Breast epithelium (tissue), 4 donors: Measurements from ENCODE around the gene SEZ6L. TPM values are rescaled to one million over a fixed set of nuclear protein-coding genes. Genes with fewer than 3 reads are reported as not detected.

ENCODE experiments used
- DNase-seq, 2 donors: peaks; one replicate each; pipeline ENCODE4 v3.0.0-alpha.2; 2019; ENCODE audit warnings: low spot score in 2 of 2
- H3K27ac ChIP-seq, 2 donors: fragments of 200-600 bp; sonication (generic) in 1 of 2; one replicate each; pipeline ENCODE4 v1.5.1; 2016 to 2019; ENCODE audit warnings: mild to moderate bottlenecking in 1 of 2
- H3K27me3 ChIP-seq, 2 donors: fragments of 200-600 bp; sonication (generic) in 1 of 2; one replicate each; pipeline versions ENCODE4 v1.5.1 to v1.6.0; 2017 to 2019; ENCODE audit warnings: control low read depth in 1 of 2, mild to moderate bottlenecking in 1 of 2
- H3K36me3 ChIP-seq: fragments of 200-600 bp; one replicate; pipeline ENCODE4 v1.5.1; 2019
- H3K4me1 ChIP-seq, 2 donors: fragments of 200-600 bp; sonication (generic); one replicate each; pipeline ENCODE4 v1.5.1; 2016 to 2019; ENCODE audit warnings: control low read depth in 1 of 2
- H3K4me3 ChIP-seq, 3 donors: fragments of 200-600 bp; sonication (generic); 1 replicate in 2 of 3; 2 replicates in 1 of 3; pipeline ENCODE4 v1.5.1; 2016 to 2019; ENCODE audit warnings: mild to moderate bottlenecking in 3 of 3, moderate library complexity in 2 of 3
- H3K9me3 ChIP-seq, 2 donors: fragments of 200-600 bp; sonication (generic) in 1 of 2; one replicate each; pipeline ENCODE4 v1.5.1; 2016 to 2019; ENCODE audit warnings: control low read depth in 1 of 2
- POLR2A ChIP-seq: fragments of 450-650 bp; IDR thresholded peaks from one replicate; pipeline ENCODE4 v1.6.1; 2016; ENCODE audit warnings: antibody characterized with exemption, mild to moderate bottlenecking, moderate library complexity
- POLR2AphosphoS5 ChIP-seq, 3 donors: sonication (generic); formaldehyde crosslinking; IDR thresholded peaks; one replicate each; pipeline ENCODE4 v1.6.1; 2017; ENCODE audit warnings: antibody characterized with exemption in 3 of 3
- intact Hi-C: fragments of 100-400 bp; cut with DNase I; formaldehyde crosslinking; loops from one replicate; pipeline ENCODE4 v1.15.1; 2023; ENCODE audit warnings: low total_unique reads
- total RNA-seq, 3 donors: library from RNA; depleted of rRNA; stranded (reverse); fragments of >200 nt; gene quantifications; one replicate each; pipeline ENCODE4 v1.1.0, GENCODE V29; 2016
- TF ChIP-seq, protein P1 (sequence below), 3 donors: fragments of 450-650 bp; IDR thresholded peaks; one replicate each; pipeline ENCODE4 v1.5.1; 2016 to 2017; ENCODE audit warnings: antibody characterized with exemption in 3 of 3, mild to moderate bottlenecking in 3 of 3, moderate library complexity in 3 of 3

The SEZ6L gene
- total RNA-seq, 3 donors from 2014 or later, result under 0.01 to 0.16 (median 0.15) TPM

DNA sequence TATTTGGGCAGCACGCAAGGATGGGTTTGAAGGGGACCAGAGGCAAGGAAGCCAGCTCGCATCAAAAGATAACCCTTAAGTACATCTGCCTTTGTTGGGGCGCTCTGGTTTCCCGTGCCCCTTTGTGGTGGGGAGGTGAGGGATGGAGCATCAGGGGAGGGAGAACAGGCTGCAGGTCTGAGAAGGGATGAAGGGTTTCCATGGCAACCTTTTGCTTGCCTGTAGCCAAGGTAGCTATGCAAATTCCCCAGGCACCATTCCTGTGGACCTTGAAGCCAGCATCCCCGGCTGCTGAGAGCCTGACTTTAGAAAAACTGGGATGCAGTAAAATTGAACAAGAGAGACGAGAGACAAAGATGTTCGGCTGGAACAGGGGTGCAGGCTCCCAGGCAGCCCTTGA is 75.7 kb downstream of the SEZ6L start:
- no peak for DNase-seq
- Histone ChIP-seq H3K4me3 (no peak overlapping the region), H3K9me3 (peaks cover 0 to under 1% of the 10 kb centered on the region in 2 donors), H3K36me3 (no peaks in the 10 kb centered on the region), H3K27ac (no peak overlapping the region), H3K4me1 (no peaks in the 10 kb centered on the region), H3K27me3 (peaks cover 0 to 9% of the 10 kb centered on the region in 2 donors)
- intact Hi-C loops, result no loop called here
- no peak for TF ChIP-seq POLR2A
- no peak for TF ChIP-seq POLR2AphosphoS5 (IDR thresholded peaks at IDR 0.05)
- TF ChIP-seq, protein P1, sequence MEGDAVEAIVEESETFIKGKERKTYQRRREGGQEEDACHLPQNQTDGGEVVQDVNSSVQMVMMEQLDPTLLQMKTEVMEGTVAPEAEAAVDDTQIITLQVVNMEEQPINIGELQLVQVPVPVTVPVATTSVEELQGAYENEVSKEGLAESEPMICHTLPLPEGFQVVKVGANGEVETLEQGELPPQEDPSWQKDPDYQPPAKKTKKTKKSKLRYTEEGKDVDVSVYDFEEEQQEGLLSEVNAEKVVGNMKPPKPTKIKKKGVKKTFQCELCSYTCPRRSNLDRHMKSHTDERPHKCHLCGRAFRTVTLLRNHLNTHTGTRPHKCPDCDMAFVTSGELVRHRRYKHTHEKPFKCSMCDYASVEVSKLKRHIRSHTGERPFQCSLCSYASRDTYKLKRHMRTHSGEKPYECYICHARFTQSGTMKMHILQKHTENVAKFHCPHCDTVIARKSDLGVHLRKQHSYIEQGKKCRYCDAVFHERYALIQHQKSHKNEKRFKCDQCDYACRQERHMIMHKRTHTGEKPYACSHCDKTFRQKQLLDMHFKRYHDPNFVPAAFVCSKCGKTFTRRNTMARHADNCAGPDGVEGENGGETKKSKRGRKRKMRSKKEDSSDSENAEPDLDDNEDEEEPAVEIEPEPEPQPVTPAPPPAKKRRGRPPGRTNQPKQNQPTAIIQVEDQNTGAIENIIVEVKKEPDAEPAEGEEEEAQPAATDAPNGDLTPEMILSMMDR (IDR thresholded peaks at IDR 0.05), result no peak

DNA sequence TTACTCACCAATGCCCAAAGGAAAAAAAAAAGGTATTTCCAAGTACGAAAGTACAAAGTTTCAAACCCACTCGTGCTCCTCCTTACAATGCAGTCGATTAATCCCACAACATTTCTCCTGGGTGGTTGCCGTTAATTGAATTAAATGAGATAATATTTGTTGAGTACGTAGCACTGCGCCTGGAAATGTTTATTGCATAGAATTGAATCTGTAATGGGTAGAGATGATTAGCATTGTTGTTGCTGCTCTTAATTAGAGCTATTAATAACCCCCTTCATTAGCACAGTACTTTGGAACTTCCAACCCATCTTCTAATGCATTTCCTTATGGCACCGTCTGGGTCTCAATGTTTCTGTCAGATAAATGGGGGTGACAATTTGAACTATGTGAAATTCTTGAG is 77.3 kb downstream of the SEZ6L start:
- no peak for DNase-seq
- Histone ChIP-seq H3K9me3 (peaks cover 0 to 7% of the 10 kb centered on the region in 2 donors), H3K36me3 (no peaks in the 10 kb centered on the region), H3K4me1 (no peaks in the 10 kb centered on the region), H3K27ac (no peak overlapping the region), H3K27me3 (peaks cover 0 to 5% of the 10 kb centered on the region in 2 donors), H3K4me3 (no peak overlapping the region)
- intact Hi-C loops, result no loop called here
- no peak for TF ChIP-seq POLR2AphosphoS5 (IDR thresholded peaks at IDR 0.05)

DNA sequence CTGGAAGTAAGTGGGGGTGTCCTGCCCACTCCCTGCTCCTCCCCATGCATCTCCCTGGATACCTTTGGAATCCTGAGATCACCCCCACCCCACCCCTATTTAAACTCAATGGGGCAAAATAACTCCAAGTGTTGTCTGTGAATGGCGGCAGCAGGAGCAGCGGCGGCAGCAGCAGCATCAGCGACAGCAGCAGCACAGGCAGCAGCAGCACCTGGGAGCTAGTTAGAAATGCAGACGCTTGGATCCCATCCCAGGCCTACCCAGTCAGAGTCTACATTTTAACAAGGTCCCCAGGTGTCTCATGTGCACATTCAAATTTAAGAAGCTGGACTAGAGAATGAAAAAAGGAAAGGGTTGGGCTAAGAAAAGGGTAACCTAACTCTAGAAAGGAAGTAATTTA is 82.6 kb downstream of the SEZ6L start:
- no peaks in the 10 kb centered on the region for H3K27me3 ChIP-seq
- no peak overlapping the region for H3K4me3 ChIP-seq
- TF ChIP-seq POLR2A, result no peak
- TF ChIP-seq POLR2AphosphoS5 (IDR thresholded peaks at IDR 0.05), result no peak
- TF ChIP-seq, protein P1 (IDR thresholded peaks at IDR 0.05), result no peak
- no peaks in the 10 kb centered on the region for H3K4me1 ChIP-seq
- DNase-seq, result no peak
- H3K9me3 ChIP-seq, result peaks cover 0 to 7% of the 10 kb centered on the region in 2 donors
- H3K36me3 ChIP-seq, result no peaks in the 10 kb centered on the region
- intact Hi-C loops, result no loop called here
- no peak overlapping the region for H3K27ac ChIP-seq

DNA sequence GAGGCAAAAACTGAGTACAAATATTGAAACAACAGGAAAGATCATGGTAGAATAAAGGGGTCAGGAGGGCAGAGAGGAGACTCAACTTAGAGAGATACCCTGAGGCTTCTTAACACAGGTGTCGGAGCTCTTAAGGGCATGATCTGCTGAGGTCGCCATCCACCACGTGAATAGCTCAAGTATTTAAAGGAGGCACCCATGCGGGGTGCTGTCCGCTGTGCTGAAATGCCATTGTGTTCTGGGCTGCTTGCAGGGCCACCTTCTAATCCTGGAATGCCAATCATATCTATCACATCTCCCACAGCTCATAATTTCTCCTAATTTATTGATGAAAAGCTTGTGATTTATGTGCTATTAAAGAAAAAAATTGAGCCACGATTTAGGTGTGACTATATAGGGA is 90.2 kb downstream of the SEZ6L start:
- Histone ChIP-seq H3K36me3 (no peaks in the 10 kb centered on the region), H3K27ac (no peak overlapping the region), H3K9me3 (no peaks in the 10 kb centered on the region), H3K4me3 (no peak overlapping the region), H3K27me3 (peaks cover 0 to 22% of the 10 kb centered on the region in 2 donors), H3K4me1 (no peaks in the 10 kb centered on the region)
- intact Hi-C loops, result no loop called here
- DNase-seq, result no peak
- TF ChIP-seq POLR2AphosphoS5 (IDR thresholded peaks at IDR 0.05) (no peak), POLR2A (no peak)
- TF ChIP-seq, protein P1 (IDR thresholded peaks at IDR 0.05), result no peak

DNA sequence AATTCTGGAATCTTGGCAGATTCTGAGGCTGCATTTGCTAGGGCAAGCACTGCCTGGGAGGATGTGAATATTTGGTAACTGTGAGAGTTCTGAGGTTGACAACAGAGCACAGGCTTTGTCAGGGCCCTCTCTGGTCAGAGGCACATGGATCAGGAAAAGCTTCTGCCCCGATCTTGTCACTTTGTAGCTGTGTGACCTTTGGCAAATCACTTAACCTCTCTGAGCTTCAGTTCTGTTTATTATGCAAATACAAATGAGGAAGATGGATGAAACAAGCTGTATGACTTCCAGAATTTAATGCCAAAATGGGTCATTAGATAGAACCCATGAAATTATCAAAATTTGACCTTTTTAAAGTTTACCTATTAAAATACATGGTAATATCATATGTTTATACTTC is 94.9 kb downstream of the SEZ6L start:
- no peak overlapping the region for H3K27ac ChIP-seq
- peaks cover 0 to 29% of the 10 kb centered on the region in 2 donors for H3K27me3 ChIP-seq
- intact Hi-C loops, result no loop called here
- H3K36me3 ChIP-seq, result no peaks in the 10 kb centered on the region
- H3K4me1 ChIP-seq, result no peaks in the 10 kb centered on the region
- TF ChIP-seq POLR2A, result no peak
- TF ChIP-seq, protein P1 (IDR thresholded peaks at IDR 0.05), result no peak
- no peak for TF ChIP-seq POLR2AphosphoS5 (IDR thresholded peaks at IDR 0.05)
- DNase-seq, result no peak
- H3K4me3 ChIP-seq, result no peak overlapping the region
- no peaks in the 10 kb centered on the region for H3K9me3 ChIP-seq

DNA sequence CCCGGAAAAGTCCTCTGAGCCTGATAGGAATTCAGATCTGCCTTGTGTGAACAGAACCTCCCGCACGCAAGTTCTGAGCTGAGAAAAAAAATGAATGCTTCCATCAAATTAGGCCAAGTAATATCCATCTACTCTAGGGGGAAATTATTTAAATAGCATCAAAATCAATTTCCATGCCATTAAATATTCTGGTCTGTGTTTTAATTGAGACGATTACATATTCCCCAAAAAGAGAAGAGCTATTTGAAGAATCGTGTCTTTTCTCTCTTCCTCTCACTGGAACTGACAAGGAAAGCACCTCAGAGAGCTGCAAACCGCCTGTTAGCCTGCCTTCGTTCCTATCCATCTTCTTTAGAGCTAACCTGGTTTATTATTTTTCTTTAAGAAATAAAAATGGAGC is 96.0 kb downstream of the SEZ6L start:
- intact Hi-C loops, result no loop called here
- Histone ChIP-seq H3K36me3 (no peaks in the 10 kb centered on the region), H3K27me3 (peaks cover 0 to 29% of the 10 kb centered on the region in 2 donors), H3K4me1 (no peaks in the 10 kb centered on the region), H3K9me3 (no peaks in the 10 kb centered on the region), H3K4me3 (no peak overlapping the region), H3K27ac (no peak overlapping the region)
- DNase-seq, result no peak
- TF ChIP-seq POLR2A (no peak), POLR2AphosphoS5 (IDR thresholded peaks at IDR 0.05) (no peak)
- TF ChIP-seq, protein P1 (IDR thresholded peaks at IDR 0.05), result no peak
